HepG2 (cell line): ENCODE measurements around the gene CYBC1. TPM values are rescaled to one million over a fixed set of nuclear protein-coding genes. Genes with fewer than 3 reads are reported as not detected.

Experiments
- CC2D1A ChIP-seq: sonication (generic); formaldehyde crosslinking; IDR thresholded peaks from 2 replicates; pipeline ENCODE4 v1.8.1; 2023; ENCODE audit warnings: mild to moderate bottlenecking, missing genetic modification reagents
- FOSL1 ChIP-seq: sonication (generic); formaldehyde crosslinking; IDR thresholded peaks from 2 replicates; pipeline ENCODE4 v1.9.0; 2021; ENCODE audit warnings: missing genetic modification reagents, borderline replicate concordance
- KAT8 ChIP-seq: IDR thresholded peaks from 2 replicates; pipeline ENCODE4 v1.6.1; 2016; ENCODE audit warnings: missing genetic modification reagents, missing compliant biosample characterization
- MEIS1 ChIP-seq: sonication (generic); formaldehyde crosslinking; IDR thresholded peaks from 2 replicates; pipeline ENCODE4 v1.9.0; 2021; ENCODE audit warnings: mild to moderate bottlenecking, missing genetic modification reagents, moderate library complexity, borderline replicate concordance
- RBM39 ChIP-seq: fragments of 200-400 bp; formaldehyde crosslinking; IDR thresholded peaks from one replicate; pipeline ENCODE4 v1.6.1; 2018; ENCODE audit warnings: antibody characterized with exemption, mild to moderate bottlenecking, low read depth, low read length; ENCODE audit not compliant: poor library complexity, severe bottlenecking
- YEATS2 ChIP-seq: sonication (generic); formaldehyde crosslinking; IDR thresholded peaks from 2 replicates; pipeline ENCODE4 v1.4.0; 2020; ENCODE audit warnings: missing genetic modification reagents, borderline replicate concordance
- ZBTB7B ChIP-seq: sonication (generic); formaldehyde crosslinking; IDR thresholded peaks from 2 replicates; pipeline ENCODE4 v1.4.0; 2020; ENCODE audit warnings: missing genetic modification reagents
- ZNF10 ChIP-seq: sonication (generic); formaldehyde crosslinking; IDR thresholded peaks from 2 replicates; pipeline ENCODE4 v1.4.0; 2020; ENCODE audit warnings: mild to moderate bottlenecking, low read depth, missing genetic modification reagents, borderline replicate concordance
- ZNF292 ChIP-seq: sonication (generic); formaldehyde crosslinking; IDR thresholded peaks from 2 replicates; pipeline ENCODE4 v1.8.1; 2022; ENCODE audit warnings: mild to moderate bottlenecking, low read depth, missing genetic modification reagents, borderline replicate concordance
- ZNF337 ChIP-seq: sonication (generic); formaldehyde crosslinking; IDR thresholded peaks from 2 replicates; pipeline ENCODE4 v1.5.1; 2020; ENCODE audit warnings: missing genetic modification reagents, low read depth, mild to moderate bottlenecking, borderline replicate concordance
- ZNF343 ChIP-seq: sonication (generic); formaldehyde crosslinking; IDR thresholded peaks from 2 replicates; pipeline ENCODE4 v1.4.0; 2020; ENCODE audit warnings: mild to moderate bottlenecking, missing genetic modification reagents
- ZSCAN25 ChIP-seq: sonication (generic); formaldehyde crosslinking; IDR thresholded peaks from 2 replicates; pipeline ENCODE4 v1.8.0; 2022; ENCODE audit warnings: mild to moderate bottlenecking, missing genetic modification reagents
- polyA plus RNA-seq, 8 experiments: library from polyadenylated mRNA; depleted of rRNA in 3 of 8; stranded (reverse) in 7 of 8; unstranded in 1 of 8; fragments of >200 nt; fragmentation: Illumina TruSeq in 4 of 8; extraction: Trizol in 4 of 8; gene quantifications; 2 replicates each; pipeline versions ENCODE4 v1.2.1 to v1.2.3, GENCODE V29; 2011 to 2016; ENCODE audit warnings: low read depth in 4 of 8, missing spikeins in 1 of 8, mixed read lengths in 1 of 8; ENCODE audit not compliant: insufficient read depth in 1 of 8
- total RNA-seq, 5 experiments: library from RNA; depleted of rRNA; stranded (reverse); fragments of >200 nt; fragmentation: Illumina TruSeq; extraction: Trizol; gene quantifications; 2 replicates each; pipeline ENCODE4 v1.2.3, GENCODE V29; 2016; ENCODE audit warnings: low read depth in 1 of 5
- TF ChIP-seq, protein P1 (sequence below): sonication (generic); formaldehyde crosslinking; IDR thresholded peaks from 2 replicates; pipeline ENCODE4 v1.5.0; 2020; ENCODE audit warnings: mild to moderate bottlenecking, missing genetic modification reagents, moderate library complexity
- TF ChIP-seq, protein P2 (sequence below): sonication (generic); formaldehyde crosslinking; IDR thresholded peaks from 2 replicates; pipeline ENCODE4 v1.8.1; 2023; ENCODE audit warnings: mild to moderate bottlenecking, inconsistent platforms, moderate library complexity, missing genetic modification reagents, borderline replicate concordance
- TF ChIP-seq, protein P3 (sequence below): sonication (generic); formaldehyde crosslinking; conservative IDR thresholded peaks from 2 replicates; pipeline ENCODE4 v1.5.0; 2020; ENCODE audit warnings: missing genetic modification reagents
- TF ChIP-seq, protein P4 (sequence below): sonication (generic); formaldehyde crosslinking; IDR thresholded peaks from 2 replicates; pipeline ENCODE4 v1.4.0; 2020; ENCODE audit warnings: missing genetic modification reagents

CYBC1 gene
- total and polyA plus RNA-seq, 2 of the 13 experiments (the other 11 are each of a cell fraction or from before 2014, with no cell fraction given), result 43.4 to 44.1 TPM

DNA sequence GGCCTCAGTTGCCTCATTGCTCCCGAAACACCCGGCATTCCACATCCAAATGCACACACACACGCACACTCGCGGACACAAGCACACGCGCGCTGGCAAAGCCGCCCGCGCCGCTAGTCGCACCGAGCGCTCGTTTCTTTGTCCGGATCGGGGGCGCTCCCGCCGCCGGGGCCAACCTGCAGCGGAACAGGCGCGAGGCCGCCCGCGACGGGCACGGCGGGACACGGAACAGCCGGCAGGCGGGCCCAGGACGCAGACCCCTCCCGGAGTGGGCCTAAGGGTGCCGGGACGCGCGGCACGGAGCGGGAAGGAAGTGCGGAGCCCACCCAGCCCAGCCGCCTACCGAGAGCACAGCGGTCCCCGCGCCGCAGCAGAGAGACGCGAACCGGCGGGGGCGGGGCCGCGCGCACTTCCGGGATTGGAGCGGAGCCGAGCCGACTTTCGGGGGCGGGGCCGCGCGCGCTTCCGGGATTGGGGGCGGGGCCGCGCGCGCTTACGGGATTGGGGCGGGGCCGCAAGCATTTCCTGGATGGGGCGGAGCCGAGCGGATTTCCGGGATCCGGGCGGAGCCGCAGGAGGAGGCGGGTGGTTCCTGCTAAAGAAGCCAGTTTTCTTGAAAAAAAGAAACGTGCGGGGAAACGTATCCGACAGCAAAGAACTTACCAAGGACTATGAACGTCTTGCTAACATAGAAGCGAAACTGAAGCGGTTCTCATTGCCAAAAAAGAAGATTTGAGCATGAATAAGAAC, at the start of gene CYBC1 (continued):
- TF ChIP-seq, protein P1, sequence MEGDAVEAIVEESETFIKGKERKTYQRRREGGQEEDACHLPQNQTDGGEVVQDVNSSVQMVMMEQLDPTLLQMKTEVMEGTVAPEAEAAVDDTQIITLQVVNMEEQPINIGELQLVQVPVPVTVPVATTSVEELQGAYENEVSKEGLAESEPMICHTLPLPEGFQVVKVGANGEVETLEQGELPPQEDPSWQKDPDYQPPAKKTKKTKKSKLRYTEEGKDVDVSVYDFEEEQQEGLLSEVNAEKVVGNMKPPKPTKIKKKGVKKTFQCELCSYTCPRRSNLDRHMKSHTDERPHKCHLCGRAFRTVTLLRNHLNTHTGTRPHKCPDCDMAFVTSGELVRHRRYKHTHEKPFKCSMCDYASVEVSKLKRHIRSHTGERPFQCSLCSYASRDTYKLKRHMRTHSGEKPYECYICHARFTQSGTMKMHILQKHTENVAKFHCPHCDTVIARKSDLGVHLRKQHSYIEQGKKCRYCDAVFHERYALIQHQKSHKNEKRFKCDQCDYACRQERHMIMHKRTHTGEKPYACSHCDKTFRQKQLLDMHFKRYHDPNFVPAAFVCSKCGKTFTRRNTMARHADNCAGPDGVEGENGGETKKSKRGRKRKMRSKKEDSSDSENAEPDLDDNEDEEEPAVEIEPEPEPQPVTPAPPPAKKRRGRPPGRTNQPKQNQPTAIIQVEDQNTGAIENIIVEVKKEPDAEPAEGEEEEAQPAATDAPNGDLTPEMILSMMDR (CRISPR knock-in tag), result no peak; the same call in 1 of the 2 replicates
- TF ChIP-seq MEIS1 (CRISPR knock-in tag), result no peak; the same call in 1 of the 2 replicates
- TF ChIP-seq ZNF292 (CRISPR knock-in tag), result no peak
- TF ChIP-seq, protein P2, sequence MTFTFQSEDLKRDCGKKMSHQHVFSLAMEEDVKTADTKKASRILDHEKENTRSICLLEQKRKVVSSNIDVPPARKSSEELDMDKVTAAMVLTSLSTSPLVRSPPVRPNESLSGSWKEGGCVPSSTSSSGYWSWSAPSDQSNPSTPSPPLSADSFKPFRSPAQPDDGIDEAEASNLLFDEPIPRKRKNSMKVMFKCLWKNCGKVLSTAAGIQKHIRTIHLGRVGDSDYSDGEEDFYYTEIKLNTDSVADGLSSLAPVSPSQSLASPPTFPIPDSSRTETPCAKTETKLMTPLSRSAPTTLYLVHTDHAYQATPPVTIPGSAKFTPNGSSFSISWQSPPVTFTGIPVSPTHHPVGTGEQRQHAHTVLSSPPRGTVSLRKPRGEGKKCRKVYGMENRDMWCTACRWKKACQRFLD (CRISPR knock-in tag), result no peak
- TF ChIP-seq ZNF337, result 0 out of 2 replicates have a peak, but pooled peaks have one; percentile 33
- no peak for TF ChIP-seq ZBTB7B (CRISPR knock-in tag)
- no peak for TF ChIP-seq ZNF10 (CRISPR knock-in tag)
- peak; percentile 93 for TF ChIP-seq KAT8 (CRISPR knock-in tag)
- TF ChIP-seq FOSL1 (CRISPR knock-in tag), result no peak
- TF ChIP-seq, protein P3, sequence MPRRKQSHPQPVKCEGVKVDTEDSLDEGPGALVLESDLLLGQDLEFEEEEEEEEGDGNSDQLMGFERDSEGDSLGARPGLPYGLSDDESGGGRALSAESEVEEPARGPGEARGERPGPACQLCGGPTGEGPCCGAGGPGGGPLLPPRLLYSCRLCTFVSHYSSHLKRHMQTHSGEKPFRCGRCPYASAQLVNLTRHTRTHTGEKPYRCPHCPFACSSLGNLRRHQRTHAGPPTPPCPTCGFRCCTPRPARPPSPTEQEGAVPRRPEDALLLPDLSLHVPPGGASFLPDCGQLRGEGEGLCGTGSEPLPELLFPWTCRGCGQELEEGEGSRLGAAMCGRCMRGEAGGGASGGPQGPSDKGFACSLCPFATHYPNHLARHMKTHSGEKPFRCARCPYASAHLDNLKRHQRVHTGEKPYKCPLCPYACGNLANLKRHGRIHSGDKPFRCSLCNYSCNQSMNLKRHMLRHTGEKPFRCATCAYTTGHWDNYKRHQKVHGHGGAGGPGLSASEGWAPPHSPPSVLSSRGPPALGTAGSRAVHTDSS (CRISPR knock-in tag), result peak; percentile 92
- TF ChIP-seq, protein P4, sequence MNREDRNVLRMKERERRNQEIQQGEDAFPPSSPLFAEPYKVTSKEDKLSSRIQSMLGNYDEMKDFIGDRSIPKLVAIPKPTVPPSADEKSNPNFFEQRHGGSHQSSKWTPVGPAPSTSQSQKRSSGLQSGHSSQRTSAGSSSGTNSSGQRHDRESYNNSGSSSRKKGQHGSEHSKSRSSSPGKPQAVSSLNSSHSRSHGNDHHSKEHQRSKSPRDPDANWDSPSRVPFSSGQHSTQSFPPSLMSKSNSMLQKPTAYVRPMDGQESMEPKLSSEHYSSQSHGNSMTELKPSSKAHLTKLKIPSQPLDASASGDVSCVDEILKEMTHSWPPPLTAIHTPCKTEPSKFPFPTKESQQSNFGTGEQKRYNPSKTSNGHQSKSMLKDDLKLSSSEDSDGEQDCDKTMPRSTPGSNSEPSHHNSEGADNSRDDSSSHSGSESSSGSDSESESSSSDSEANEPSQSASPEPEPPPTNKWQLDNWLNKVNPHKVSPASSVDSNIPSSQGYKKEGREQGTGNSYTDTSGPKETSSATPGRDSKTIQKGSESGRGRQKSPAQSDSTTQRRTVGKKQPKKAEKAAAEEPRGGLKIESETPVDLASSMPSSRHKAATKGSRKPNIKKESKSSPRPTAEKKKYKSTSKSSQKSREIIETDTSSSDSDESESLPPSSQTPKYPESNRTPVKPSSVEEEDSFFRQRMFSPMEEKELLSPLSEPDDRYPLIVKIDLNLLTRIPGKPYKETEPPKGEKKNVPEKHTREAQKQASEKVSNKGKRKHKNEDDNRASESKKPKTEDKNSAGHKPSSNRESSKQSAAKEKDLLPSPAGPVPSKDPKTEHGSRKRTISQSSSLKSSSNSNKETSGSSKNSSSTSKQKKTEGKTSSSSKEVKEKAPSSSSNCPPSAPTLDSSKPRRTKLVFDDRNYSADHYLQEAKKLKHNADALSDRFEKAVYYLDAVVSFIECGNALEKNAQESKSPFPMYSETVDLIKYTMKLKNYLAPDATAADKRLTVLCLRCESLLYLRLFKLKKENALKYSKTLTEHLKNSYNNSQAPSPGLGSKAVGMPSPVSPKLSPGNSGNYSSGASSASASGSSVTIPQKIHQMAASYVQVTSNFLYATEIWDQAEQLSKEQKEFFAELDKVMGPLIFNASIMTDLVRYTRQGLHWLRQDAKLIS (CRISPR knock-in tag), result no peak; the same call in 1 of the 2 replicates
- peak; percentile 73; the same call in 1 of the 2 replicates for TF ChIP-seq ZNF343 (CRISPR knock-in tag)
- TF ChIP-seq YEATS2 (CRISPR knock-in tag), result peak; percentile 73; the same call in 1 of the 2 replicates
- TF ChIP-seq ZSCAN25, result no peak
- no peak for TF ChIP-seq CC2D1A (CRISPR knock-in tag)
- peak; percentile 68 for TF ChIP-seq RBM39
